Natural killer cell (primary cell): ENCODE data around the gene DISC1. TPM values are rescaled to one million over a fixed set of nuclear protein-coding genes. Genes with fewer than 3 reads are reported as not detected.

Experiments used
- ATAC-seq, 3 donors: fragments of 150-1000 bp in 2 of 3; fragments of 200-7000 bp in 1 of 3; cut with Tn5 transposase; 1 replicate in 1 of 3; 2 replicates in 2 of 3; pipeline ENCODE4 v1.10.0; 2021; ENCODE audit warnings: mild to moderate bottlenecking in 2 of 3, moderate library complexity in 2 of 3
- DNase-seq, 2 donors: peaks; one replicate each; pipeline versions ENCODE4 v3.0.0 to v3.0.0-alpha.2; 2013 to 2021; ENCODE audit warnings: mixed read lengths in 1 of 2
- H3K27ac ChIP-seq: one replicate; pipeline ENCODE4 v1.5.1; 2013; ENCODE audit warnings: mild to moderate bottlenecking, low read length
- H3K27me3 ChIP-seq: one replicate; pipeline ENCODE4 v1.6.1; 2013; ENCODE audit warnings: low read length; ENCODE audit not compliant: control insufficient read depth, insufficient read depth
- H3K36me3 ChIP-seq: one replicate; pipeline ENCODE4 v1.6.1; 2013; ENCODE audit warnings: low read length; ENCODE audit not compliant: control insufficient read depth, insufficient read depth
- H3K4me1 ChIP-seq: one replicate; pipeline ENCODE4 v1.6.1; 2013; ENCODE audit warnings: low read length; ENCODE audit not compliant: control insufficient read depth, insufficient read depth
- H3K4me3 ChIP-seq: one replicate; pipeline ENCODE4 v1.5.1; 2013; ENCODE audit warnings: low read length
- H3K9me3 ChIP-seq: one replicate; pipeline ENCODE4 v1.6.1; 2013; ENCODE audit warnings: low read length; ENCODE audit not compliant: control insufficient read depth, insufficient read depth
- H3K27ac Mint-ChIP-seq, 2 donors: one replicate each; pipeline ENCODE4 v1.8.0; 2022; ENCODE audit warnings: mild to moderate bottlenecking in 2 of 2, mixed read lengths in 2 of 2, moderate library complexity in 1 of 2
- H3K27me3 Mint-ChIP-seq, 2 donors: one replicate each; pipeline ENCODE4 v1.8.0; 2022; ENCODE audit warnings: low read depth in 2 of 2, mixed read lengths in 2 of 2
- H3K36me3 Mint-ChIP-seq: one replicate; pipeline ENCODE4 v1.8.0; 2022; ENCODE audit warnings: mixed read lengths
- H3K4me1 Mint-ChIP-seq, 2 donors: one replicate each; pipeline ENCODE4 v1.8.0; 2022; ENCODE audit warnings: mixed read lengths in 2 of 2
- H3K4me3 Mint-ChIP-seq: one replicate; pipeline ENCODE4 v1.8.0; 2022; ENCODE audit warnings: mild to moderate bottlenecking, moderate library complexity, mixed read lengths
- H3K9me3 Mint-ChIP-seq, 2 donors: one replicate each; pipeline ENCODE4 v1.8.0; 2022; ENCODE audit warnings: mixed read lengths in 2 of 2
- CTCF ChIP-seq: fragments of 200-600 bp; IDR thresholded peaks from one replicate; pipeline ENCODE4 v1.8.0; 2022; ENCODE audit warnings: antibody characterized with exemption
- WGBS: methylation state at CpG from one replicate; pipeline ENCODE4 v1.1.7; 2013; ENCODE audit warnings: missing lambda C conversion rate; ENCODE audit not compliant: insufficient coverage; 5-methylcytosine and 5-hydroxymethylcytosine counted together
- intact Hi-C: fragments of 100-400 bp; cut with micrococcal nuclease; formaldehyde crosslinking; loops from one replicate; pipeline ENCODE4 v1.14.2; 2022
- total RNA-seq, 4 donors: library from RNA; stranded (reverse); fragments of 120-200 nt in 1 of 4; gene quantifications; one replicate each; pipeline versions ENCODE4 v1.2.3 to v1.2.4, GENCODE V29; 2013 to 2022

Gene DISC1
- total RNA-seq, 3 donors from 2014 or later (not counting 1 experiment from before 2014, with no cell fraction given), result 5.9 to 10.7 (median 9.7) TPM

GRCh38 chr1:231594123-231594522, 32.5 kb upstream of the DISC1 start:
- H3K36me3 Mint-ChIP-seq, result no peaks in the 10 kb centered on the region
- no peak overlapping the region for H3K4me3 ChIP-seq
- WGBS, result 57% methylated on average over 2 of the region's 2 CpGs
- peaks cover 0 to 6% of the 10 kb centered on the region in 2 donors for H3K27me3 Mint-ChIP-seq
- H3K27ac Mint-ChIP-seq, result no peak overlapping the region
- TF ChIP-seq CTCF, result no peak
- H3K4me1 Mint-ChIP-seq, result peaks cover 7 to 12% of the 10 kb centered on the region in 2 donors
- DNase-seq, result no peak
- ATAC-seq, result no peak
- H3K27me3 ChIP-seq, result no peaks in the 10 kb centered on the region
- no peak overlapping the region for H3K27ac ChIP-seq
- no peak overlapping the region for H3K4me3 Mint-ChIP-seq
- no peaks in the 10 kb centered on the region for H3K9me3 ChIP-seq
- H3K9me3 Mint-ChIP-seq, result no peaks in the 10 kb centered on the region
- H3K4me1 ChIP-seq, result no peaks in the 10 kb centered on the region
- H3K36me3 ChIP-seq, result no peaks in the 10 kb centered on the region
- intact Hi-C loops, result no loop called here

GRCh38 chr1:231594749-231595148, 31.8 kb upstream of the DISC1 start:
- H3K36me3 ChIP-seq, result no peaks in the 10 kb centered on the region
- Mint-ChIP-seq H3K27ac (no peak overlapping the region), H3K27me3 (peaks cover 0 to 6% of the 10 kb centered on the region in 2 donors), H3K36me3 (no peaks in the 10 kb centered on the region), H3K9me3 (no peaks in the 10 kb centered on the region), H3K4me3 (no peak overlapping the region), H3K4me1 (peaks cover 7 to 12% of the 10 kb centered on the region in 2 donors)
- H3K4me3 ChIP-seq, result no peak overlapping the region
- no peaks in the 10 kb centered on the region for H3K27me3 ChIP-seq
- no peak for DNase-seq
- H3K27ac ChIP-seq, result no peak overlapping the region
- no peaks in the 10 kb centered on the region for H3K4me1 ChIP-seq
- no peak for ATAC-seq
- TF ChIP-seq CTCF, result no peak
- WGBS, result 92% methylated on average over 4 of the region's 4 CpGs
- no peaks in the 10 kb centered on the region for H3K9me3 ChIP-seq
- intact Hi-C loops, result no loop called here

GRCh38 chr1:231596337-231596791, 30.2 kb upstream of the DISC1 start:
- DNase-seq (no peak), ATAC-seq (no peak)
- H3K4me1 Mint-ChIP-seq, result peaks cover 0 to under 1% of the 10 kb centered on the region in 2 donors
- no peak overlapping the region for H3K27ac ChIP-seq
- TF ChIP-seq CTCF, result no peak
- H3K27ac Mint-ChIP-seq, result no peak overlapping the region
- H3K27me3 Mint-ChIP-seq, result peaks cover 0 to 2% of the 10 kb centered on the region in 2 donors
- H3K9me3 ChIP-seq, result no peaks in the 10 kb centered on the region
- 49% methylated on average over 4 of the region's 5 CpGs for WGBS
- intact Hi-C loops, result no loop called here
- no peaks in the 10 kb centered on the region for H3K36me3 ChIP-seq
- H3K4me3 ChIP-seq, result no peak overlapping the region
- no peaks in the 10 kb centered on the region for H3K4me1 ChIP-seq
- H3K27me3 ChIP-seq, result no peaks in the 10 kb centered on the region
- no peaks in the 10 kb centered on the region for H3K9me3 Mint-ChIP-seq
- no peaks in the 10 kb centered on the region for H3K36me3 Mint-ChIP-seq
- H3K4me3 Mint-ChIP-seq, result no peak overlapping the region

GRCh38 chr1:231597971-231598370, 28.6 kb upstream of the DISC1 start:
- no peaks in the 10 kb centered on the region for H3K27me3 ChIP-seq
- H3K27ac Mint-ChIP-seq, result no peak overlapping the region
- no peak for DNase-seq
- H3K27ac ChIP-seq, result no peak overlapping the region
- H3K9me3 Mint-ChIP-seq, result no peaks in the 10 kb centered on the region
- no peaks in the 10 kb centered on the region for H3K4me1 Mint-ChIP-seq
- no peaks in the 10 kb centered on the region for H3K27me3 Mint-ChIP-seq
- WGBS, result no CpG with 5 or more reads among the region's 1 CpG
- intact Hi-C loops, result no loop called here
- no peaks in the 10 kb centered on the region for H3K9me3 ChIP-seq
- H3K36me3 Mint-ChIP-seq, result no peaks in the 10 kb centered on the region
- no peak for TF ChIP-seq CTCF
- no peaks in the 10 kb centered on the region for H3K4me1 ChIP-seq
- H3K36me3 ChIP-seq, result no peaks in the 10 kb centered on the region
- H3K4me3 ChIP-seq, result no peak overlapping the region
- no peak for ATAC-seq
- no peak overlapping the region for H3K4me3 Mint-ChIP-seq
